Measurements from ENCODE around the gene KLRC4. TPM values are rescaled to one million over a fixed set of nuclear protein-coding genes. Genes with fewer than 3 reads are reported as not detected.
"Not testable (repeated sequence)": the region's sequence is repeated elsewhere in the genome, so short reads cannot be mapped to it uniquely, and the experiment has no call there.

The KLRC4 gene, protein sequence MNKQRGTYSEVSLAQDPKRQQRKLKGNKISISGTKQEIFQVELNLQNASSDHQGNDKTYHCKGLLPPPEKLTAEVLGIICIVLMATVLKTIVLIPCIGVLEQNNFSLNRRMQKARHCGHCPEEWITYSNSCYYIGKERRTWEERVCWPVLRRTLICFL
- 1 to 10 TPM; 2.4 TPM for total RNA-seq

DNA sequence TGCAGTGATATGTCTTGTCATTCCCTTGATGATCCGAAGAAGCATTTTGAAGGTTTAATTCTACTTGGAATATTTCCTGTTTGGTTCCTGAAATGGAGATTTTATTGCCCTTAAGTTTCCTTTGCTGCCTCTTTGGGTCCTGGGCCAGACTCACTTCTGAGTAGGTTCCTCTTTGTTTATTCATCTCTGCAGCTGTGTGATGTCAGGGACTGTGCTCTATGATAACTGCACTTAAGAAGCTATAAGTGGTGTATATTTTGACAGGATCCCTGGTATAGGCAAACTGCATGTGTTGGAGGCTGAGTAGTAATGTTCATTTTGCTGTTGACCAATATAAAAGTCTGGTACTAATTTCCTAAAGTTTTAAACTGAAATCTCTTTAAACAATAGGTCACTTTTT is at the start of gene KLRC4:
Gene KLRC4, minus strand, starts transcription at position 366 of the 400 bp plus-strand sequence. Its CDS starts 182 bp downstream, at position 184.
- Mint-ChIP-seq H3K36me3 (peaks cover 22% of the 10 kb centered on the region), H3K27me3 (no peaks in the 10 kb centered on the region), H3K4me1 (peaks cover 37% of the 10 kb centered on the region), H3K27ac (peak within 1 kb of the TSS; percentile 77), H3K9me3 (peaks cover 7% of the 10 kb centered on the region), H3K4me3 (peak within 1 kb of the TSS; percentile 76)
- no peak for DNase-seq

GRCh38 chr12:10457760-10458159 is 48.2 kb upstream of the KLRC4 start:
- Mint-ChIP-seq H3K4me3 (no peak overlapping the region), H3K4me1 (peaks cover 4% of the 10 kb centered on the region), H3K27ac (no peak overlapping the region), H3K27me3 (no peaks in the 10 kb centered on the region), H3K9me3 (peaks cover 59% of the 10 kb centered on the region), H3K36me3 (peaks cover 36% of the 10 kb centered on the region)
- DNase-seq = no peak

GRCh38 chr12:10456856-10457255 is 47.3 kb upstream of the KLRC4 start:
- peaks cover 50% of the 10 kb centered on the region for H3K9me3 Mint-ChIP-seq
- no peak overlapping the region for H3K27ac Mint-ChIP-seq
- no peaks in the 10 kb centered on the region for H3K27me3 Mint-ChIP-seq
- no peak for DNase-seq
- peaks cover 29% of the 10 kb centered on the region for H3K36me3 Mint-ChIP-seq
- no peak overlapping the region for H3K4me3 Mint-ChIP-seq
- H3K4me1 Mint-ChIP-seq = peaks cover 4% of the 10 kb centered on the region

DNA sequence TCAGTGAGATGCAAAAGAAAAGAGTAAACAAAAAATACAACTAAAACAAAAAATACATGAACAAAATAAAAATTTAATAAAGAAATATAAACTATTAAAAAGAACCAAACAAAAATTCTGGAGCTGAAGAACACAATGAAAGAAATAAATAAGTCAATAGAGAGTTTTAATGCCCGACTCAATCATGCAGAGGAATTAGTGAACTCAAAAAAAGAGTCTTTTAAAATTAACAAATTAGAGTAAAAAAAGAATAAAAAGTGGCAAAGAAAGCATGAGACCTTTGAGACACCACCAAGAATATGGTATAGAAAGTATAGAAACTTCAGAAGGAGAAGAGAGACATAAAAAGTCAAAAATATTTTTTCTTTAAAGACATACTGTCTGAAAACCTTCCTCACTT is 46.2 kb upstream of the KLRC4 start:
- Mint-ChIP-seq H3K36me3 (peaks cover 27% of the 10 kb centered on the region), H3K4me1 (peaks cover 4% of the 10 kb centered on the region), H3K4me3 (no peak overlapping the region), H3K9me3 (peaks cover 46% of the 10 kb centered on the region), H3K27ac (no peak overlapping the region), H3K27me3 (no peaks in the 10 kb centered on the region)
- DNase-seq = no peak

DNA sequence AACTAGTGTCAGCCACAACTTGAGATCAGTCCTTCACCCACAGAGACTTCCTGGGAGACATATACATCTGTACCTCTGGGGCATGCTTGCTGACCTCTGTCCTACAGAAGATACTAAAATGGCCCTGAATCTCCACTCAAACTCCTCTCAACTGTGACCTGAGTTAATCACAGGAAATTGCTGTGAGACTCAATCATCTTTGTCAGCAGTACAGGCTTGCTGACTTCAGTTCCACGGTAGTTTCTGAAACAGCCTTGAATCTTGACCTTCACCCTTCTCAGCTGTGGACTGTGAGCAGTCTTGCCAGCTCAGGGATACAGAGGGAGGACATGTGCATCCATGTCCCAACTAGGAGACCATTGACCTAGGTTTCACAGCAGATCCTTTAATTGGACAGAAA is 45.0 kb upstream of the KLRC4 start:
- Mint-ChIP-seq H3K4me3 (no peak overlapping the region), H3K9me3 (peaks cover 37% of the 10 kb centered on the region), H3K4me1 (peaks cover 4% of the 10 kb centered on the region), H3K36me3 (peaks cover 21% of the 10 kb centered on the region), H3K27me3 (no peaks in the 10 kb centered on the region), H3K27ac (no peak overlapping the region)
- no peak for DNase-seq

DNA sequence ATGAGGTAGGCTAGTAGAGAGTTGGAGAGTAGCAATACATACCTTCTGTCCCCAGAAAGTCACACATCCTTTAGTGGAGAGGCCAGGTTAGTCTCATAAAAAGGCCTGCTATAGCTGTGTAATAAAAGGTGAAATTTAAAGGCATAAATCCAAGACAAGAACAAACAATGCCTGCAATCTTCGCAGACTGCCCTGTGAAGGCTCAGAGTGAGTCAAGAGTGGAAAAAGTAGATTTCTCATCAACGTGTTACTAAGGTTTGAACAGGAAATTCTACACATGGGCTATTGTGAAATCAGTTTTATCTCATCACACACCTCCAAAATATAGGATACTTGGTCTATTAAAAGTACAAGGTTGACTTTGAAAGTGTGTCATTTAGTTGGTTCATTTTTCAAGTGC is 43.6 kb upstream of the KLRC4 start, which contains the start of gene KLRC1:
Gene KLRC1, minus strand, starts transcription at position 222 of the 400 bp plus-strand sequence. CDS start 2,221 bp downstream, outside the sequence.
- H3K4me1 Mint-ChIP-seq = peaks cover 7% of the 10 kb centered on the region
- no peak within 1 kb of the TSS for H3K27ac Mint-ChIP-seq
- H3K36me3 Mint-ChIP-seq = peaks cover 14% of the 10 kb centered on the region
- no peaks in the 10 kb centered on the region for H3K27me3 Mint-ChIP-seq
- no peak within 1 kb of the TSS for H3K4me3 Mint-ChIP-seq
- H3K9me3 Mint-ChIP-seq = peaks cover 32% of the 10 kb centered on the region
- DNase-seq = no peak

GRCh38 chr12:10448236-10448635 is 38.7 kb upstream of the KLRC4 start:
- Mint-ChIP-seq H3K4me1 (peaks cover 6% of the 10 kb centered on the region), H3K27ac (no peak overlapping the region), H3K36me3 (no peaks in the 10 kb centered on the region), H3K27me3 (no peaks in the 10 kb centered on the region), H3K9me3 (peaks cover 3% of the 10 kb centered on the region), H3K4me3 (no peak overlapping the region)
- DNase-seq = no peak

DNA sequence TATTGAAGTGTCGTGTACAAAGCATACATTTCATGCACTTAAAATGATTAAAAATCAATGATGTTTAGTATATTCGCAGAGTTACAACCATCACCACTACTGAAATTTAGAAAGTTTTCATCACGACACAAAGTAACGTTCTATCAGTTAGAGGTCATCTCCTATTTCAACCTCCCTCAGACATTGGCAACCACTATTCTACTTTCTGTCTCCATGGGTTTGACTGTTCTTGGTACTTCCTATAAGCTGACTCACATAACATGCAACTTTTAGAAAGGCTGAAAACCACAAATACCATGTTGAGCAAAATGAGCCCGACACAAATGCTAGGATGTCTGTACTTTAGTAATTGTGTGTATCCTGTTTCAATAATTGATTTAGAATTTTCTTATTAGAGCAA is 36.5 kb upstream of the KLRC4 start:
- not testable (repeated sequence) for H3K36me3 Mint-ChIP-seq, H3K9me3 Mint-ChIP-seq, DNase-seq, H3K27ac Mint-ChIP-seq, H3K4me1 Mint-ChIP-seq, H3K4me3 Mint-ChIP-seq, H3K27me3 Mint-ChIP-seq

- not testable (repeated sequence) for H3K27me3 Mint-ChIP-seq, H3K4me3 Mint-ChIP-seq, H3K27ac Mint-ChIP-seq, H3K9me3 Mint-ChIP-seq, DNase-seq, H3K36me3 Mint-ChIP-seq, H3K4me1 Mint-ChIP-seq
Observed at GRCh38 chr12:10441144-10441543, 31.6 kb upstream of the KLRC4 start.

GRCh38 chr12:10439608-10440274 is 30.2 kb upstream of the KLRC4 start:
- not testable (repeated sequence) for DNase-seq, H3K36me3 Mint-ChIP-seq, H3K4me1 Mint-ChIP-seq, H3K4me3 Mint-ChIP-seq, H3K27ac Mint-ChIP-seq, H3K9me3 Mint-ChIP-seq, H3K27me3 Mint-ChIP-seq

- H3K4me3 Mint-ChIP-seq, H3K9me3 Mint-ChIP-seq, DNase-seq, H3K27me3 Mint-ChIP-seq, H3K27ac Mint-ChIP-seq, H3K4me1 Mint-ChIP-seq, H3K36me3 Mint-ChIP-seq: not testable (repeated sequence)
Observed at GRCh38 chr12:10437601-10438000, 28.0 kb upstream of the KLRC4 start.

DNA sequence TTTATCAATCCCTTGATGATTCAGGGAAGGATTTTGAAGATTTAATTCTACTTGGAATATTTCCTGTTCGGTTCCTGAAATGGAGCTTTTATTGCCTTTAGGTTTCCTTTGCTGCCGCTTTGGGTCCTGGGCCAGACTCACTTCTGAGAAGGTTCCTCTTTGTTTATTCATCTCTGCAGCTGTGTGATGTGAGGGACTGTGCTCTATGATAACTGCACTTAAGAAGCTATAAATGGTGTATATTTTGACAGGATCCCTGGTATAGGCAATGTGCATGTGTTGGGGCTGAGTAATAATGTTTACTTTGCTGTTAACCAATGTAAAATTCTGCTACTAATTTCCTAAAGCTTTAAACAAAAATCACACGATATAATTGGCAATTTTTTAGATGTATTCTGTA is 26.3 kb upstream of the KLRC4 start, which contains the start of gene KLRC2:
Gene KLRC2, minus strand, starts transcription at position 195 of the 400 bp plus-strand sequence. Its CDS starts 24 bp downstream, at position 171.
- H3K4me3 Mint-ChIP-seq, H3K27ac Mint-ChIP-seq: not testable (repeated sequence)

GRCh38 chr12:10430623-10431022 is 21.1 kb upstream of the KLRC4 start:
- H3K27me3 Mint-ChIP-seq, H3K9me3 Mint-ChIP-seq, DNase-seq, H3K4me1 Mint-ChIP-seq, H3K36me3 Mint-ChIP-seq, H3K27ac Mint-ChIP-seq, H3K4me3 Mint-ChIP-seq: not testable (repeated sequence)

More for the DNA sequence above, 26.3 kb upstream of the KLRC4 start, which contains the start of gene KLRC2:
- H3K27me3 Mint-ChIP-seq, H3K4me1 Mint-ChIP-seq, DNase-seq, H3K36me3 Mint-ChIP-seq, H3K9me3 Mint-ChIP-seq: not testable (repeated sequence)

GRCh38 chr12:10425938-10426337 is 16.4 kb upstream of the KLRC4 start:
- not testable (repeated sequence) for H3K36me3 Mint-ChIP-seq, H3K9me3 Mint-ChIP-seq, H3K4me1 Mint-ChIP-seq, DNase-seq, H3K27me3 Mint-ChIP-seq, H3K27ac Mint-ChIP-seq, H3K4me3 Mint-ChIP-seq

- not testable (repeated sequence) for H3K27me3 Mint-ChIP-seq, H3K4me1 Mint-ChIP-seq, H3K9me3 Mint-ChIP-seq, DNase-seq, H3K27ac Mint-ChIP-seq, H3K4me3 Mint-ChIP-seq, H3K36me3 Mint-ChIP-seq
Observed at GRCh38 chr12:10424260-10424899, 14.8 kb upstream of the KLRC4 start.

GRCh38 chr12:10422159-10422558 is 12.6 kb upstream of the KLRC4 start:
- H3K4me3 Mint-ChIP-seq, H3K27me3 Mint-ChIP-seq, H3K4me1 Mint-ChIP-seq, H3K9me3 Mint-ChIP-seq, H3K27ac Mint-ChIP-seq, H3K36me3 Mint-ChIP-seq: not testable (repeated sequence)
- DNase-seq = peak; percentile 21
